ENCODE results near the gene UBE2O.

The UBE2O gene

DNA sequence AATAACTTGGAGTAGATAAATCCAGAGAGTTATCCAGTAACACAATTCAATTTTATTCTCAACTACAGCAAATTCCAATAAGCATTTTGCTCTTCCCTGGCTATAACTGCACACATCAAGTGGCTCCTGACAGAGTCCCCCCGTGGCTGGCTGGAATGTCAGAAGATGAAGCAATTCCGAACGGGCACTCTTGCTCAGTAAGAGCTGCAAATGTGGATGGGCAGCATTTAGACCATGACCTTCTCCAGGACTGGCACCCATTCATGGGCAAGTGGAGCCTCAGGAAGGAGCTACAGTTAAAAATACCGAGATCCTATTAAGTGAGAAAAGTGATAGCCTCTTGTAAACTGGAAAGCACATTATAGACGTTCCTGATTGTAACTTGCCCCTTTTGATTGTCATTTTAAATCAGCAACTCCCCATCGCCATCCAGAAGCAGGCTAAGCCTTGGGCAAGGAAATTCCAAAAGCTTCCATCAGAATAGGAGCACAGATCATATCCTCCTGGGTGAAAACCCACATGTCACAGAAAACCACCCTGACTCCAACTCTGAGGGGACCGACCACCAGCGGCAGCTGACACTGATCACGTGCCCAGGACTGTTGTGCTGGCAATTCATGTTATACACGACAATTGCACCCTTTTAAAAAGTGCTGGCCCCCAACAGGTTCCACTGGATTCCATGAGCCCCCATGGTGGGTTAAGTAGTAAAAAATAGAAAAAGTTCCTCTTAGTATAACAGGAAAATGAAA is 7.1 kb downstream of the UBE2O start:
- Histone ChIP-seq H3K4ac (ENCODE audit: low read length) (no peak overlapping the region), H3K27me3 (ENCODE audit: control insufficient read depth in 3 of 3, insufficient read depth in 3 of 3, low read depth in 1 of 3, low read length in 3 of 3) (no peaks in the 10 kb centered on the region), H3K9ac (ENCODE audit: low read depth, low read length, poor library complexity) (no peak overlapping the region), H3K4me3 (ENCODE audit: low read length in 2 of 2) (no peak overlapping the region), H2AK5ac (ENCODE audit: low read depth, low read length) (no peak overlapping the region), H4K8ac (ENCODE audit: low read depth, low read length) (no peak overlapping the region), H2BK12ac (ENCODE audit: low read length) (no peak overlapping the region), H2BK120ac (ENCODE audit: low read depth, low read length) (no peak overlapping the region), H3K4me2 (ENCODE audit: insufficient read depth, low read length, poor library complexity, severe bottlenecking) (no peak overlapping the region), H3K18ac (ENCODE audit: low read length) (no peak overlapping the region), H3K14ac (ENCODE audit: low read length) (no peak overlapping the region), H3K9me3 (replicated peaks in 1 of 2; ENCODE audit: control insufficient read depth in 2 of 2, insufficient read depth in 1 of 2, low read depth in 1 of 2, low read length in 2 of 2) (no peaks in the 10 kb centered on the region), H2BK5ac (ENCODE audit: low read length) (no peak overlapping the region), H2BK15ac (ENCODE audit: low read length) (no peak overlapping the region), H3K27ac (replicated peaks; ENCODE audit: low read length) (no peak overlapping the region), H2AFZ (ENCODE audit: low read length) (no peak overlapping the region), H3K4me1 (ENCODE audit: control insufficient read depth in 2 of 2, insufficient read depth in 1 of 2, low read depth in 1 of 2, low read length in 2 of 2) (peaks cover 17 to 44% of the 10 kb centered on the region in 2 donors), H3K23ac (ENCODE audit: low read depth, low read length, poor library complexity) (no peak overlapping the region), H4K91ac (ENCODE audit: low read depth, low read length, poor library complexity) (no peak overlapping the region), H3K79me1 (ENCODE audit: low read depth, low read length) (peaks cover 6% of the 10 kb centered on the region), H3K36me3 (replicated peaks in 1 of 2; ENCODE audit: control insufficient read depth in 2 of 2, insufficient read depth in 2 of 2, low read length in 2 of 2) (peaks cover 0 to 2% of the 10 kb centered on the region in 2 donors)
- no CpG with 5 or more reads among the region's 10 CpGs for WGBS, 2 donors (ENCODE audit: extremely low coverage in 2 of 2, insufficient read length in 2 of 2, insufficient replicate concordance in 1 of 2)
- DNase-seq (ENCODE audit: low spot score) = no peak

DNA sequence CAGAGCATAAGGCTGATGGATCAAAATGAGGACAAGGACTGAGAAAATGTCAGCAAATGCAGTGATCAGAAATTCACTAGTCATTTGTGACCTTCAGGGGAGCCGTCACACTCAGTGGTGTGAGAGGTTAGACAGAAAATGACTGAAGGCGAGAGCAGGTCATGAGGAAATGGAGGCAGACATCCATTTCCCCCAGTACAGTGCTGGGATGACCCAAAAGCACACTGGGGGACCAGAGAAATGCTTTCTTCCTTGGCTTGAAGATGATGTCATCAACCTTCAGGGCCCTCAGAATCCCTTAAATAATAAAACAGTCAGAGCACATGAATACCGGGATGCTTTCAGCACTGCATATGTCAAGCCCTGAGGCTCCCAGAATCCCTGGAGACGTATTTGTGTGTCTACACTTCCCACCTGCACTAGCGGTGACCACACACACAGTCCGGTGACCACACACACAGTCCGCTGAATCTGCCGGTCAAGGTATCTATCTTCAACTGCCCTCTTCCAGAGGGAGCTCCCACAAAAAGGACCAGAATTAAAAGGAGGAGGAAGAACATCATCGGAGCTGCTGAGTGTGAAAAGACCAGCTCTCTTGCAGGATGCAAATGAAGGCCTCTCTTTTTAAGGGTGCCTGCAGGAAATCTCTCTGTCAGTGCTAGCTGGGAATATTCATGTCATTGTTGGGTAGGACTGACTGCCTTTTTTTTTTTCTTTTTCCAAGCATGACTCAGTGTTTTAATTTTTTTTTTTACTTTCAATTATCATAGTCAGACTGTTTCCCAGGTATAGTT is 8.2 kb downstream of the UBE2O start:
- Histone ChIP-seq H3K79me1 (ENCODE audit: low read depth, low read length) (peaks cover 6% of the 10 kb centered on the region), H2BK5ac (ENCODE audit: low read length) (no peak overlapping the region), H3K14ac (ENCODE audit: low read length) (no peak overlapping the region), H3K18ac (ENCODE audit: low read length) (no peak overlapping the region), H3K27me3 (ENCODE audit: control insufficient read depth in 3 of 3, insufficient read depth in 3 of 3, low read depth in 1 of 3, low read length in 3 of 3) (no peaks in the 10 kb centered on the region), H4K91ac (ENCODE audit: low read depth, low read length, poor library complexity) (no peak overlapping the region), H2BK120ac (ENCODE audit: low read depth, low read length) (no peak overlapping the region), H3K4me3 (ENCODE audit: low read length in 2 of 2) (no peak overlapping the region), H3K4me1 (ENCODE audit: control insufficient read depth in 2 of 2, insufficient read depth in 1 of 2, low read depth in 1 of 2, low read length in 2 of 2) (peaks cover 16 to 45% of the 10 kb centered on the region in 2 donors), H3K9ac (ENCODE audit: low read depth, low read length, poor library complexity) (no peak overlapping the region), H3K4me2 (ENCODE audit: insufficient read depth, low read length, poor library complexity, severe bottlenecking) (no peak overlapping the region), H3K36me3 (replicated peaks in 1 of 2; ENCODE audit: control insufficient read depth in 2 of 2, insufficient read depth in 2 of 2, low read length in 2 of 2) (peaks cover 2 to 3% of the 10 kb centered on the region in 2 donors), H2AFZ (ENCODE audit: low read length) (no peak overlapping the region), H3K4ac (ENCODE audit: low read length) (no peak overlapping the region), H3K9me3 (replicated peaks in 1 of 2; ENCODE audit: control insufficient read depth in 2 of 2, insufficient read depth in 1 of 2, low read depth in 1 of 2, low read length in 2 of 2) (no peaks in the 10 kb centered on the region), H2AK5ac (ENCODE audit: low read depth, low read length) (no peak overlapping the region), H2BK12ac (ENCODE audit: low read length) (no peak overlapping the region), H3K23ac (ENCODE audit: low read depth, low read length, poor library complexity) (no peak overlapping the region), H3K27ac (replicated peaks; ENCODE audit: low read length) (no peak overlapping the region), H4K8ac (ENCODE audit: low read depth, low read length) (no peak overlapping the region), H2BK15ac (ENCODE audit: low read length) (no peak overlapping the region)
- DNase-seq (ENCODE audit: low spot score) = no peak
- WGBS, 2 donors (ENCODE audit: extremely low coverage in 2 of 2, insufficient read length in 2 of 2, insufficient replicate concordance in 1 of 2) = no CpG with 5 or more reads among the region's 9 CpGs

DNA sequence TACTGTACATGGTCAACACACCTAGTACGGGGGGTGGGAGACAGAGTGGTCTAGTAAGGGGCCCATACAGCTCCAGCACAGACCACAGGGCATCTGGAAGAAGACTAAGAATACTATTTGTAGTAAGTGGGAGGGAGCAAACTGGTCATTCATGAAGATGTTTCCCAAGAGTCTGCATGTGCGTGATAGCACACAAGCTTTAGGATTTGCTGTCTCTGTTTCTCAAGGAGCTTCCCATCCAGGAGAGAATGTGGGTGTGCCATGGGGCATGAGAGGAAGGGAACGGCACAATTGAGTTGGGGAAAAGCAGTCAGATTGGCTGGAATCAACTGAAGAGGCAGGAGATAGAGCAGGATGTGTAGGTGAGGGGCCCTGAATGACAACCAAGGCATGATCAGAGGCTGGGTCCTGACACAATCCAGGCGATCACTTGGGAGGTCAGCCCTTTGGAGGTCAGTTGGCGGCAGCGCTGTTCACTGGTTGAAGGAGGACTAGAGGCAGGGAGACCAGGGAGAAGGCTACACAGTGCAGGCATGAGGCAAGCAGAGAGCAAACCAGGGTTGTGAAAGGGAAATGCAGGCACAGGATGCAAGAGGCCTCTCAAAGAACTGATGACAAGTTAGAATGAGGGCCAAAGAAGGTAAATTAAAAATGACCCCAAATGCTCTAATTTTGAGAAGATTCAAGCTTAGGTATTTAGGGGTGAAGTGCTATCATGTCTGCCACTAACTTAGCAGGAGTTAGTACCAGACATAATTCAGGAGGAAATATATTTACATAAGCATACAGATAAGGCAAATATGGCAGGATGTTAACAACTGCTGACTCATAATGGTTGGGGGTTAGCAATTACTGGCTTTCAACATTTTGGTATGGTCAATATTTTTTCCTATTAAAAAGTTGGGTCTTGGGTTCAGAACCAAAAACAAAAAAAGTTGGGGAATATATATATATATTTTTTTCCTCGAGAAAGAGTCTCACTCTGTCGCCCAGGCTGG is 10.3 kb downstream of the UBE2O start:
- H3K9me3 ChIP-seq (replicated peaks in 1 of 2; ENCODE audit: control insufficient read depth in 2 of 2, insufficient read depth in 1 of 2, low read depth in 1 of 2, low read length in 2 of 2) = no peaks in the 10 kb centered on the region
- no peak overlapping the region for H3K14ac ChIP-seq (ENCODE audit: low read length)
- no peak overlapping the region for H2BK15ac ChIP-seq (ENCODE audit: low read length)
- H2BK12ac ChIP-seq (ENCODE audit: low read length) = no peak overlapping the region
- H4K91ac ChIP-seq (ENCODE audit: low read depth, low read length, poor library complexity) = no peak overlapping the region
- H2BK5ac ChIP-seq (ENCODE audit: low read length) = no peak overlapping the region
- H3K4ac ChIP-seq (ENCODE audit: low read length) = no peak overlapping the region
- H3K27me3 ChIP-seq (ENCODE audit: control insufficient read depth in 3 of 3, insufficient read depth in 3 of 3, low read depth in 1 of 3, low read length in 3 of 3) = no peaks in the 10 kb centered on the region
- no peak overlapping the region for H2AFZ ChIP-seq (ENCODE audit: low read length)
- H3K79me1 ChIP-seq (ENCODE audit: low read depth, low read length) = peaks cover 3% of the 10 kb centered on the region
- H3K23ac ChIP-seq (ENCODE audit: low read depth, low read length, poor library complexity) = no peak overlapping the region
- H4K8ac ChIP-seq (ENCODE audit: low read depth, low read length) = no peak overlapping the region
- DNase-seq (ENCODE audit: low spot score) = no peak
- no peak overlapping the region for H3K27ac ChIP-seq (replicated peaks; ENCODE audit: low read length)
- H3K18ac ChIP-seq (ENCODE audit: low read length) = no peak overlapping the region
- H3K4me1 ChIP-seq (ENCODE audit: control insufficient read depth in 2 of 2, insufficient read depth in 1 of 2, low read depth in 1 of 2, low read length in 2 of 2) = peaks cover 19 to 59% of the 10 kb centered on the region in 2 donors
- no peak overlapping the region for H3K9ac ChIP-seq (ENCODE audit: low read depth, low read length, poor library complexity)
- H3K36me3 ChIP-seq (replicated peaks in 1 of 2; ENCODE audit: control insufficient read depth in 2 of 2, insufficient read depth in 2 of 2, low read length in 2 of 2) = peaks cover 2 to 9% of the 10 kb centered on the region in 2 donors
- H3K4me3 ChIP-seq (ENCODE audit: low read length in 2 of 2) = no peak overlapping the region
- no peak overlapping the region for H3K4me2 ChIP-seq (ENCODE audit: insufficient read depth, low read length, poor library complexity, severe bottlenecking)
- H2BK120ac ChIP-seq (ENCODE audit: low read depth, low read length) = no peak overlapping the region
- H2AK5ac ChIP-seq (ENCODE audit: low read depth, low read length) = no peak overlapping the region
- WGBS, 2 donors (ENCODE audit: extremely low coverage in 2 of 2, insufficient read length in 2 of 2, insufficient replicate concordance in 1 of 2) = no CpG with 5 or more reads among the region's 8 CpGs

Measured in neuronal stem cell (in vitro differentiated cells).